Hematopoietic multipotent progenitor cell treated with erythropoietin and hydrocortisone succinate and interleukin-3 and kit ligand, for 15 days (in vitro differentiated cells): ENCODE data around the gene PRH2.

Source experiments
- DNase-seq: peaks from one replicate; pipeline ENCODE4 v3.0.0-alpha.2; 2015; ENCODE audit warnings: low spot score

Gene PRH2

GRCh38 chr12:10928746-10929286 lies at the start of gene PRH2:
Gene PRH2 (plus strand): TSS chr12:10929236. CDS start chr12:10929274, 38 bp downstream.
- no peak for DNase-seq

DNA sequence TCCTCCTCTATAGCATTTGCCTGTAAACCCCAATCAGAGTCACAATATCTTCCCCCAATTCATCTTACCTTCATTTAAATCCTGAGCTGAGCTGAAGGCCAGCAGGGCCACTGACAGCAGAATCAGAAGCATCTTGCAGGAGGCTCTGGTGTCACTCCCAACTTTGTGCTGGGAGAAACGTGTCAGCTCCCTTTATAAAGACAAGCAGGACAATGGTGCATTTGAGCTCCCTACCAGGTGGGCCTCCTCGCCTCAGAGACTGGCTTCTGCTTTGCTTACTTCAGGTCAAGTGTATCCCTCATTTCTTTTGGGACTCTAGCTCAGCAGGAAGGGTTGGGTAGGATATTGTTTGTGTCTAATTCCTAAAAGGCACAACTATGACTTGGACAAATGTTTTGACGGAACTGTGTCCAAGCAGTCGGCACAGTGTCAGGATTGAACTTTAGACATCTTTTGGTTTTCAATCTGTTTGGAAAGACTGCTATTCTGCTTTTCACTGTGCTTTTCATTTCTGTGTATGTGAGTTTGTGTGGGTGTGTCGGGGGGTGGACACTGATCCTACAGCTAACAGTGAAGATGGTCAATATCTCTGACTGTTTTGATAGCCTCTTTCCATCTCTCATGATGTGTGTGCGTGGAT lies 44.8 kb upstream of the PRH2 start, which contains the start of gene PRH1:
PRH1 (minus strand) TSS at position 170 of the 640 bp plus-strand sequence; CDS start at position 132, 38 bp downstream.
- no peak for DNase-seq

DNA sequence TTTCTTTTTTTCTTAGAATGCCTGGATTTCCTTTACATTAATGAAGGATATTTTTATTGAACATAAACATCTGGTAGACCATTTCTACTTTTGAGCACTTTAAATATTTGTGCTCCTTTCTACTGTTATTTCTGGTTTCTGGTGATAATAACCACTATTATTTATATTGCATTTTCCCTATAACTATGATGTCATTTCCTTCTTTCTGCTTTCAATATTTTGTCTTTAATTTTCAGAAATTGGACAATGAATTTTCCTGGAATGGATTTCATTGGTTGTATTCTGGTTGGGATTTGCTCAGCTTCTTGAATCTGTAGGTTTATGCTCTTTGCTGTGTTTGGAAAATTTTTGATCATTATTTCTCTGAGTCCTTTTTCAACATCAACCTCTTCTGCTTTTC lies 39.8 kb upstream of the PRH2 start:
- no peak for DNase-seq

GRCh38 chr12:10891937-10892336 lies 37.1 kb upstream of the PRH2 start:
- no peak for DNase-seq

DNA sequence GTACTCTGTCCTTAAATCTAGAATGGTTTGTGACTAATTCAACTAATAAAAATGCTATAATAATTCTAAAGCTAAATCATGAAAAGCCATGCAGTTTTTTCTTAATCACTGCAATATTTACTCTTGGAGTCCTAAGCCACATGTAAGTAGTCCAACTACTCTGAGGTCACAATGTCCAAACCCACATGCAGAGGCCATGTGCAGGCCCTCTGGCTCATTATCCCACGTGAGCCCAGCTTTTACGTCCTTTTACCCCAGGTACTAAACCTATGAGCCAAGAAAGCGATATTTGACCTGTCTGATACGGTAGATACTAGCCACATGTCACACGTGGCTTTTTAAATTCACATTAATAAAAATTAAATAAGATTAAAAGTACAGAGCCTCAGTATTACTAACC lies 32.2 kb upstream of the PRH2 start:
- no peak for DNase-seq

- DNase-seq, result no peak
Measured at GRCh38 chr12:10900530-10900929, 28.5 kb upstream of the PRH2 start.

- no peak for DNase-seq
Measured at GRCh38 chr12:10900972-10901371, 28.1 kb upstream of the PRH2 start.

DNA sequence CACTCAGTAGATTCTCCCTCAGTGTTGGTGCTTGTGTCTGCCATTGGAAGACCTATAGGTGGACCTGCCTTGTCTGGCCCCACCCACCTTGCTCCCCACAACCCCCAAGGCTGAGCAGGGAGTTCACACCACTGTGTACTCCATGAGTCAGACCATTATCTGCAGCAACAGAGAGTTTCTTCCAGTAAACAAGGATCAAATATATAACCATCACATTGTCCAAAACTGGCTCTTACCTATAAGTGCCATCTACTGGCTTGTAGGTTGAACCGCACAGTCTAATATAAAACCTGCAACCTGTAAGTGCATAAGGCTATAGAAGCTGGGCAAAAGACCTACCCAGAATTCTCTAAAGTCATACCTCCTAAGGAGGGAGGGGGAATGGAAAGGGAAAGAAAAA lies 27.6 kb upstream of the PRH2 start:
- no peak for DNase-seq

DNA sequence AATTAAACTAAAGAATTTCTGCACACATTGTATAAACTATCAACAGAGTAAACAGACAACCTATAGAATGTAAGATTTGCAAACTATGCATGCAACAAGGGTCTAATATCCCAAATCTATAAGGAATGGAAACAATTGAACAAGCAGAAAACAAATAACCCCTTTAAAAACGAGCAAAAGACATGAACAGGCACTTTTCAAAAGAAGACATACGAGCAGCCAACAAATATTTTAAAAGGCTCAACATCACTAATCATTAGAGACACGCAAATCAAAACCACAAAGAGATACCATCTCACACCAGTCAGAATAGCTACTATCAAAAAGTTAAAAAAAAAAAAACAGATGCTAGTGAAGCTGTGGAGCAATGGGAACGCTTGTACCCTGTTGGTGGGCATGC lies 24.4 kb upstream of the PRH2 start:
- no peak for DNase-seq

DNA sequence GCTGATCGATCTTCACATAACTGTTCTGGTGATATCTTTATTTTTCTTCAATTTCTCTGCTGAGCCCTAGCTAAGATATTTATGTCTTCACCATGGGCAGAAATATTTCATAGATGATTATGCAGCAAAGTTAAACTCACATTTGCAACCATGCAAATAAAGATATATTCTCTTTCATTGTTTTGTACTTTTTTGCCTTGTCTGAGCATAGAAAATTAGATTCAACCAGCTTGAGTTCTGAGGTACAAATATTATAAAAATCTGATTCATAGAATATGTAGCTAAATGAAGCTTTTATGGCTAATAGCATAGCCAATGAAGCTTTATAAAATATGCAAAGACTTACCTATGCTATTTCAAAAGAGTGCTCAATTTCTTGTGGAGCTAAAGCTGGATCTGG lies 19.6 kb upstream of the PRH2 start, which contains the start of gene TAS2R13:
TAS2R13 (minus strand) TSS at position 101 of the 400 bp plus-strand sequence. CDS start 264 bp downstream, outside the sequence.
- DNase-seq, result no peak

DNA sequence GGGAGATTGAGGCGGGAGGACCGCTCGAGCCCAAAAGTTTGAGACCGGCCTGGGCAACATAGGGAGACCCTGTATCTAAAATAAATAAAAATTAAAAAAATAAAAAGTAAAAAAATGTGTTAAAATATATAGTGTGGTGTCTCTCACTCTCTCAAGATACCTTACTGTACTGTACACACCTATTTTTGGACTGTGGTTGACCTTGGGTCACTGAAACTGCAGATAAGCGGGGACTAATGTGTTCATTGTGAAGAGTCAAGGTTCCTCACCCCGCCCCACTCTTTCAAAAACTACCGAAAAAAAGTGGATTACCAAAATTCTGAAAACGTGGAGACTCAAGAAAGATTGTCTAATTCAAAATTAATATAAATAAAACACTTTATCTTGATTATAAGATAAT lies 18.7 kb upstream of the PRH2 start:
- DNase-seq, result no peak

- DNase-seq, result no peak
Measured at GRCh38 chr12:10919809-10920208, 9.2 kb upstream of the PRH2 start.

- no peak for DNase-seq
Measured at GRCh38 chr12:10926269-10926668, 2.8 kb upstream of the PRH2 start.

- no peak for DNase-seq
Measured at GRCh38 chr12:10936506-10936905, 7.5 kb downstream of the PRH2 start.

DNA sequence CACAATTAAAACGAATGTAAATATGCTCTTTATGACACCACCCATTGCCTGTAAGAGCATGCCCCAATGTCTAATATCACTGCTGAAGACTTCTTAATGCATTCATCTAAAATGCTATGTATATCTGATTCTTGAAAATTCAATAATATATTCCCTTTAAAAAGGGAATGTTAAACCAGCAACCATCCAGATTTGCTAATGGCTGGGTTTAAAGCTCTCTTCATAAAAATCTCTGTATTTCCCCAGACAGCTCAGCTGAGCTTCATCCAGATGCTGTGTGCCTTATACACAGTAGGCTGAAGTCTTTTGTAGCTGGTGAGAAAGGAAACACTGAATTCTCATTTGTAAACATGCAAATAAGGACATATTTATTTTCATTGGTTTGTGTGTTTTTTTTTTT lies 10.1 kb downstream of the PRH2 start, which contains the start of gene TAS2R14:
TAS2R14 (minus strand) TSS at position 101 of the 400 bp plus-strand sequence; CDS start at position 45, 56 bp downstream.
- DNase-seq, result no peak

DNA sequence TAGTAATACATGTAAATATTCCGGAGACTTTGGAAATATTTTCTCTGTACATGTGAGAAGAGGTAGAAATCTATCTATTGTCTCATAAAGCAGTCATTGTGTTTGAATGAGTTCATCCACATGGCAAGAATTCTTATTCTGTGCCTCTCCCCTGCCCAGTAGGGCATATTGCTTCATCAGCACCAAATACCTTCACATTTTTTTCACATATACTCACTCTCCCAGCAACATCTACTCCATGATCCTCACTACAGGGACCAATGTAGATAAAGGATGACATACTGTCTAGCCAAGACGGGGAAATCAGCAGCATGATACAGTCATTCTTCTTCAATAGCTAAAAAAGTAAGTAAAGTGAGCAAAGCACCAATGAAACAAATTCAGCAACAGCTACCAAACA lies 11.4 kb downstream of the PRH2 start:
- no peak for DNase-seq

DNA sequence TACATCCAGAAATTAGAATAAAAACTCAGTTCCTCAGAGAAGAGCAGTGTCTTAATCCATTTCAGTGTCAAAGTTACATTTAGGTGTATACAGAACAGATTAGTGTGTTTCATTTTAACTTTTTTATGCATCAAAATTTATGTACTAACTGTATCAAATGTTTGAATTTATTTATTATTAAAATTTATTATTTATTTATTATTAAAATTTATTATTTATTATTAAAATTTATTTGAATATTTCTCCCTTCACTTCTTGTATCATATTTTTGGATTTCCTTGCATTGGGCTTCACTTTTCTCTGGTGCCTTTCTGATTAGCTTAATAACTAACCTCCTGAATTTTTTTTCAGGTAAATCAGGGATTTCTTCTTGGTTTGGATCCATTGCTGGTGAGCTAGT lies 12.3 kb downstream of the PRH2 start:
- no peak for DNase-seq

DNA sequence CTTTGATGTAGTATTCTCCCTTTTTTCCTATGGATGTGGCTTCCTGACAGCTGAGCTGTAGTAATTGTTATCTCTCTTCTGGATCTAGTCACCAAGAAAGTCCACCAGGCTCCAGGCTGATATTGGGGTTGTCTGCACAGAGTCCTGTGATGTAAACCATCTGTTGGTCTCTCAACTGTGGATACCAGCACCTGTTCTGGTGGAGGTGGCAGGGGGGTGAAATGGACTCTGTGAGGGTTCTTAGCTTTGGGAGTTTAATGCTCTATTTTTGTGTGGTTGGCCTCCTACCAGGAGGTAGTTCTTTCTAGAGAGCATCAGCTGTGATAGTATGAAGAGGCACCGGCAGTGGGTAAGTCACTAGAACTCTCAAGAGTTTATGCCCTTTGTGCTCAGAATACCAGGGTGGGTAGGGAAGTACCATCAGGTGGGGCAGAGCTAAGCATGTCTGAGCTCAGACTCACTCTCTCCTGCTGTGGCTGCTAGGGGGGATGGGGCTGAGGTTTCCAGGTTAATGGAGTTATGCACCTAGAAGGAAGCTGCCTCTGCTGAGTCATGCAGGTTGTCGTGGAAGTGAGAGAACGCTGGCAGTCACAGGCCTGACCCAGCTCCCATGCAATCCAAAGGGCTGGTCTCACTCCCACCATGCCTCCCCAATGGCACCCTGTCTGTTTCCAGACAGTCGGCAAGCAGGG lies 13.0 kb downstream of the PRH2 start:
- no peak for DNase-seq

DNA sequence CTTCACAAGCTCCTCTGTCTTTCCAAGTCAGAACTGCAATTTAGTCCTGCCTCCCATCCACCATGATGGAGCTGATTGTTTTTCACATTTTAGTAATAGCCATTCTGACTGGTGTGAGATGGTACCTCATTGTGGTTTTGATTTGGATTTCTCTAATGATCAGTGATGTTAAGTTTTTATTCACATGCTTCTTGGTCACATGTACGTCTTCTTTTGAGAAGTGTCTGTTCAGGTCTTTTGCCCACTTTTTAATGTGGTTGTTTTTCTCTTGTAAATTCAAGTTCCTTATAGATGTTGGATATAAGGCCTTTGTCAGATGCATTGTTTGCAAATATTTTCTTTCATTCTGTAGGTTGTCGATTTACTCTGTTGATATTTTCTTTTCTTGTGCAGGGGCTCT lies 14.1 kb downstream of the PRH2 start:
- no peak for DNase-seq

DNA sequence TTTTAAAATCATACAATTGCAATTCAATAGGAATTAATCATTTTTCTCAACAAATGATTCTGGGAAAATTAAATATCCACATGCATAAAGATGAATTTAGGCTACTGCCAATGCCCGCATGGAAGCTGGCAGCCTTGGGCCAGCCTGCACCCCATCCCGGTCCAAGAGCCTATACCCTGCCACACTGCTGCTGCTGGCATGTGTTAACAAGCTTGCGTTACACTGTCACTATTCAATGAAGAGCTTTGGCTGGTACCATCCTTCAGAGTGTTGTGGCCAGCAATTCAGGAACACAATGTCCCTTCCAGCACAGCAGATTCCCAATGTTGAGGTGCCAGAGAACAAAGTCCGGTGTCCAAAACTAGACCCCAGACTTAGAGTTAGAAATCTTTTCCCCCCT lies 23.6 kb downstream of the PRH2 start:
- no peak for DNase-seq

- no peak for DNase-seq
Measured at GRCh38 chr12:10956085-10956484, 27.0 kb downstream of the PRH2 start.

- no peak for DNase-seq
Measured at GRCh38 chr12:10957741-10958140, 28.7 kb downstream of the PRH2 start.

- no peak for DNase-seq
Measured at GRCh38 chr12:10959804-10960203, 30.8 kb downstream of the PRH2 start.
